HPDE6-E6E7 (cell line): Measurements from ENCODE around the gene PCED1A.
"Not testable (repeated sequence)": the region's sequence is repeated elsewhere in the genome, so short reads cannot be mapped to it uniquely, and the experiment has no call there.

ENCODE experiments used
- DNase-seq: peaks from one replicate; pipeline ENCODE4 v3.0.0; 2011; ENCODE audit warnings: missing footprints; ENCODE audit errors: extremely low spot score

Gene PCED1A

GRCh38 chr20:2826655-2827054 lies 13.8 kb downstream of the PCED1A start:
- DNase-seq, result no peak

- no peak for DNase-seq
These were observed 14.7 kb downstream of the PCED1A start for GRCh38 chr20:2825761-2826160.

- DNase-seq, result no peak
These were observed 18.4 kb downstream of the PCED1A start for GRCh38 chr20:2822073-2822472.

- DNase-seq, result no peak
These were observed 19.3 kb downstream of the PCED1A start for GRCh38 chr20:2820896-2821869.

DNA sequence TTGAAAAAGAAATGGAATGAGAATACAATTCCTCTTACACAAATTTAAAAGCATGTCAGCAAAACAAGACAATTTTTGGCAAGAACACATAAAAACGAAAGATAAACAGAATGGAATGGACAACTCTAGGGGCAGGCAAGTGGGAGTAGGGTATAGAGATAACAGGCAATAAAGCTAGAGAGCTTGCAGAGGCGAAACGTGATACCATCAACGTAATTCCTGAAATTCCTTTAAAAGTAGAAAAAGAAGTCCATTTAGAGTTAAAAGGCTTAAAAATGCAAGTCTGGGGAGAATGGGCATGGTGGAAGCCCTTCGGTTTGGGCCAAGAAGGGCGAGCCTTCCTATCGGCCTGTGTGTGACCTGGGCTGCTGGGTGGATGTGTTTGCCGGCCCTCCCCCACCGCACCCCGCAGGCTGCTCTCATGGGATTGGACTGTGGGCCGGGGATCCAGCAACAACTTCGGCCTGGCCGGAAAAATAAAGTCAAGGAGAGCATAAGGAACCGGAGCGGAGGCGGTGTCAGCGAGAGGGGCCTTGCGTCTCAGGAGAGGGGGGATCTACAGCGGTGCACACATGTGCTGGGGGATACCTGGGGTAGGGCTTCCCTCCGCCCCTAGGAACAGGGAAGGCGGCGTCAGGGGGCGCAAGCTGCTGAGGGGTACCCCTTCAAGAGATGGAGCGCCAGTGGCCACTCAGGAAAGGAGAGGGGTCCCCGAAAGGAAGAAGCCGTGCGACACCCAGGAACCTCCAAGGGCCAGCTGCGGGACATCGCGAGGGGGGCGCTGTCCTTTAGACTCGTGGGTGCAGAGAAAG lies 20.2 kb downstream of the PCED1A start:
- no peak for DNase-seq

DNA sequence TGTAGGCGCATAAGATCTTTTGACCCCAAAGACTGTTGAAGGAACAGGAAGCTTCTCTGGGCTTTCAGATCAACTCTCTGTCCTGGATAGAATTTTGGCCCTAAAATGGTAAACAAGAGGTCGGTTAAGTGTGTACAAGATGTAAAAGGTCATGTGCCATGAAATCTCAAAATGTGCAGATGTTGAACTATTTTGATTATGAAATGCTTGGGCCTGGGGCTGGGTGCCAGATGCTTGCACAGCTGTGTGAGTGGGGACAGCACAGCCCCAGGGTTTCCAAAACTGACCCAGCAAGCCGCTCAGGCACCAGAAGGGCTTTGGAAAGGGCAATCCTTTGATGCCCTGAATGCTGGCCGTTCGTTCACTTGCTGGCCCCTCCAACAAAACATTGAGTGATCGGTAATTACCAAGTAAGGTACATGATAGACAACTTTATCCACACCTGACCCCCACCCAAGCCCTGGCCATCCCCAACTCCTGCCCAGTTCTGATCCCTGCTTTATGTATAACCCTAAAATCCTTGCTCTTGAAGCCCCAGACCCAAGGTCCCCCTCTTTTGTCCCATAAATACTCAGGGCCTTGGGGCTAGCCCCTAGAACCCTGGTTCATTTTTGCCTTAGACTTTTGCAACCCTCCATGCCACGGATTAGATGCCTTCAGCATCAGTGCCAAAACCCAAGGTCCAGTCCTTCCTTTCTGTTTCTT lies 22.4 kb downstream of the PCED1A start:
- no peak for DNase-seq

DNA sequence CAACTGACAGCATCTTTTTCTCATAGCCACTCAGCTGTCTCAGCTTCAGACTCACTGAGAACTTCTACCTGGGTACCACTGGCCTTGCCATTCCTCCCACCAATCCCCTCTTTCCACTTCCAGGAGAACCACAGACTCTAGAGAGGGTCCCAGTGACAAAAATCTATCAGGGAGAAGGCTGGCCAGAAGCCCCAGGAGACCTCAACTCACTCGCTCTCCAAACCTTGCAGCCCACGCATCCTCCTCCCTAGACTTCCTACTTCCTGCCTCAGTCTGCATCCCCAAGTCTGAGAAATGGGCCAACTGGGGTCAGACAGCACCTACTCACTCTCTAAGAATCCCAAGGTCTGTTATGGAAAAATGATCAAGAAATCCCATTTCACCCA lies 23.1 kb downstream of the PCED1A start:
- DNase-seq, result no peak

GRCh38 chr20:2816583-2817340 lies 23.7 kb downstream of the PCED1A start:
- DNase-seq, result no peak

GRCh38 chr20:2816030-2816582 lies 24.3 kb downstream of the PCED1A start, which contains the start of gene TMEM239:
TSS of gene TMEM239 (plus strand) at chr20:2816364. CDS start at chr20:2816555, 191 bp downstream.
- no peak for DNase-seq

GRCh38 chr20:2815242-2815900 lies 25.1 kb downstream of the PCED1A start:
- no peak for DNase-seq

DNA sequence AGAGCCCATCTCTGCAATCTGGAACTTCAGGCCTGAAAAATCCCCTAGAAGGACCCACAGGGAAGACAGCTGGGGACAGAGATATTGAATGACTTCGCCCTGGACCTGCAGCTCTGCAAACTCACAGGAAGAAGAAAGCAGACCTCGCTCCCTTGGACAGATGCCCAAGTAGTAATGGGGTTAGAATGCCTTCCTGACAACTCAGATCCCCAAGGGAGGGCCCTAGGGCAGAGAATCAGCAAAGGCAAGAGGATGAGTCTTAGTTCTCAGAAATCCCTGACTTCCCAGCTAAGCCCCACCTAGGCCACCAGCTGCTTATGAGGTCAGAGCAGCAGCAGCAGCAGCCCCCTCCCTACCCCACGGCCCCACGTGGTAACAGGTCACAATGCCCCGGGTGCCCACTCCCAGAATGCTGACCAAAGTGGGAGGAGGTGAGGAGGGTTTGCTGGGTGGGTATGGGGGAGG lies 25.8 kb downstream of the PCED1A start, which contains the start of gene C20orf141:
C20orf141 (plus strand) TSS at position 401 of the 465 bp plus-strand sequence. CDS start 198 bp downstream, outside the sequence.
- DNase-seq, result peak; percentile 95

- DNase-seq, result no peak
These were observed 26.4 kb downstream of the PCED1A start for GRCh38 chr20:2814076-2814475.

- no peak for DNase-seq
These were observed 28.3 kb downstream of the PCED1A start for GRCh38 chr20:2812189-2812588.

GRCh38 chr20:2809690-2810089 lies 30.8 kb downstream of the PCED1A start:
- no peak for DNase-seq

GRCh38 chr20:2807929-2808328 lies 32.5 kb downstream of the PCED1A start:
- not testable (repeated sequence) for DNase-seq

DNA sequence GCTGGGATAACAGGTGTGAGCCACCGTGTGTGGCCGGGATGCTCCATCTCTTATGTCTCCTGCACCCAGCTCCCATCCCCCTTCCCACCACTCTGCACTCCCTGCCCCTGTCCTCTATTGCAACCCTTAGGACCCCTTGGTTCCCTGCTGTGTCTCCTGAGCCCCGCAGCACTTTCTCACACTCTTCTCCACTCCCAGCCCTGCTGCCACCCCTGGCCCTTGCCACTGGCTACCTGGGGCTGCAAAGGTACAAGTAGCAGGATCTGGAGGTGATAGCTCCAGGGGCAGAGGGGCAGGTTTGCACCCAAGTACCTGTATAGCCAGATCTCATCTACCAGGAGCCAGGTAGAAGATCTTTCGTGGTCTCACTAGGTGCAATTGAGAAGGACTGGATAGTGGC lies 33.4 kb downstream of the PCED1A start:
- DNase-seq, result no peak

GRCh38 chr20:2806351-2806701 lies 34.1 kb downstream of the PCED1A start:
- DNase-seq, result no peak

GRCh38 chr20:2805689-2806350 lies 34.6 kb downstream of the PCED1A start:
- no peak for DNase-seq

GRCh38 chr20:2804852-2805688 lies 35.4 kb downstream of the PCED1A start:
- DNase-seq, result no peak
